Inflammatory macrophage treated with lipopolysaccharide for 4 hours (primary cell): ENCODE data around the gene PPP2R3C.
"Not testable (repeated sequence)": the region's sequence is repeated elsewhere in the genome, so short reads cannot be mapped to it uniquely, and the experiment has no call there.

ENCODE experiments used
- DNase-seq: peaks from one replicate; pipeline ENCODE4 v3.0.0-alpha.2; 2020

The PPP2R3C gene

DNA sequence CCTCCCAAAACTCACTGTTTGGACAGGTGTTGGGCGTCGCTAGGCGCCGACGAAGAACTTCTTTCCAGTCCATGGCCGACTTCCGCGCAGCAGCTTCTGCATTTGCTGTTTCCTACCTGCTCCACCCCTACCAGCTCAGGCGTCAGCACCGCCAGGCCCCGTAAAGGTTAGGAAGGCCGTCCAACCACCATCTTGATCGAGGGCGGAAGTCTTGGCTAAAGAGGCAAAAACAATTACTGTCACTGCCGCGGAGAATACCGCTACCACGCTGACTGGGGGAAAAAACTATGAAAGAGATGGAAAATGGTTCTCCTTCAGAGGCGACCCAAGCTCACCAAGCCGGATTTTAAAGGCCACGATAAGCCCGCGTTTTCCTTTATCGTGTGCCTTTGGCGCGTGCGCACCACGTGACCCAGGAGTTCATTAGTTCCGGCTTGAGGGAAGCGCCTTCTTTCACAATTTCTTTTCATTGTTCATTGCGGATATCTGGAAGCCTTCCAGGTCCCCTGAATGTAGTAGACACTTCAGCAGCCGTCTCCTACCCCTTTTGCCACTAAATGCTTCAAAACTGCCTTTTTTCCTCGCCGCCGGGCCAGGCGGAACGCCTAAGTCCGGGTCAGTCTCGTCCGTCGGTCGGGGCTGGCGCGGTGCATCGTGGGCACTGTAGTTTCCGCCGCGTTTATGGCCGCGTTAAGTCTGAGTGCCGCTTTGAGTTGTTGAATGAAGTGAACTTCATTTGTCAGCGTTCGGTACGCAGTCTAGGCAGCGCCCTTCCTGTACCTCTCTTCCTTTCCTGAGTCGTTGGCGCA, at the start of gene PPP2R3C, which contains the start of gene PRORP:
Gene PPP2R3C, minus strand, starts transcription at position 104 of the 809 bp plus-strand sequence. Its CDS starts 31 bp downstream, at position 73.
Gene PRORP, plus strand, starts transcription at position 666 of the 809 bp plus-strand sequence. CDS start 694 bp downstream, outside the sequence.
- DNase-seq, result peak; percentile 90

GRCh38 chr14:35167496-35167895, 45.7 kb upstream of the PPP2R3C start:
- DNase-seq, result no peak

DNA sequence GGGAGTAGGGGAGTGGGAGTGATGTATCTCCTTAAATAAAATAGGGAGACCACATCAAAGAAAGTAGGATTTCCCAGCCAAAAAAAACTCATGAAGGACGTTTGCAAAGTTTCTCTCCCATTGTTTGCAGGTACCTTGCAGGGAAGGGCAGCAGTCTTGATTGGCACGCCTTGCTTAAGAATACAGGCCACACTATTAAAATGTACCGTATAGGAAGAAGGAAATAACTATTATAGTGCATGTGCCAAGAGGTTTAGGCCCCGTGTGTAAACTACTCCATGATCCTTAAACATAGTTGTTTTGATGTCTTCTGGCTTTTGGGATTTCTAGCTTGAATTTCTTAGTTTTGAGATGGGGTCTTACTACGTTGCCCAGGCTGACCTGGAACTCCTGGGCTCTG, 43.1 kb upstream of the PPP2R3C start:
- DNase-seq, result no peak

- no peak for DNase-seq
These were observed 41.6 kb upstream of the PPP2R3C start for GRCh38 chr14:35163384-35163783.

DNA sequence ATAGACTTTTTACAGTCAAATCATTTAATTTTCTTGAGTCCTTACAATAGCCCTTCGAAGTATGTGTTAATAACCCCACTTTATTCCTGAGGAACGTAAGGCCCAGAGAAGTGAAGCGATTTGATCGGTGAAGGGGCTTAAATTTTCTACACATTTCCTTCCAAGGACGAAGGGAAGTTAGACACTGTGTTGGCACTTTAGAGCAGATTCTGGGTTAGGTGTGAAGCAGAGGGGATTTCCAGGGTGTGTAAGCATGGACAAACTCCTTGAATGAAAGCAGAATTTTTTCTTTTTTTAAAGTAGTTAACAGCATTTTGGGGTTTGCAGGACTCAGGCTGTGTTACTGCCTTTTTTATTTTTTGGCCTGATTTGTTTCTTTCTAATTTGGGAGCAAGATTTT, 39.4 kb upstream of the PPP2R3C start:
- DNase-seq, result no peak

DNA sequence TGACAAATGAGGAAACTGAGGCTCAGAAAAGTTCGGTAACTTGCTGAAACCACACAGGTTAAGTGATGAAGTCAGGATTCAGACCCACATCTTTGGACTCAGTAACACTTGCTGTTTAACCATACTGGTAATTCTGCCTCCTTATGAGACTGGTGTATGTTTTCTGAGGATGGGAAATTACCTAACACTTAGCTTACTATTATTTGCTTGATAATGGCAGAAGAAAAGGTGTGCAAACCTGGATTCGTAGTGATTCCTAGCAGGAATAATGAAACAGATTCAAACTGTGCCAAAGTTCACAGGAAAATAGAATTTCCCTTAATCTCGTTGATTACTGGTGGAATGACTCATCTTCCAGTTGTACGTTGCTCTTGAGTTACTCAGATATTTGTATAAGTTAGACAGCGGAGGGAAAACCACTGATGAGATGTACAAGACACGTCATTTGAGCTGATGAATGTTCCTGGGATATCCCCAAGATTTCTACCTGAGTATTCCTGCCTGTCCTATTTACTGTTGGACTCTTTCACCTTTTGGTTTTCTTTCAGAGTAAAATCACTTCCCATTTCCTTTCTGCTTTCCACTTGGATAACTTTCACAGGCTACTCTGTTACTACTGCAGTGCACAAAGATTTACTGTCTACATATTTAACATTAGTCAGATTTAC, 38.1 kb upstream of the PPP2R3C start:
- peak; percentile 27 for DNase-seq

- no peak for DNase-seq
These were observed 37.3 kb upstream of the PPP2R3C start for GRCh38 chr14:35158951-35159653.

DNA sequence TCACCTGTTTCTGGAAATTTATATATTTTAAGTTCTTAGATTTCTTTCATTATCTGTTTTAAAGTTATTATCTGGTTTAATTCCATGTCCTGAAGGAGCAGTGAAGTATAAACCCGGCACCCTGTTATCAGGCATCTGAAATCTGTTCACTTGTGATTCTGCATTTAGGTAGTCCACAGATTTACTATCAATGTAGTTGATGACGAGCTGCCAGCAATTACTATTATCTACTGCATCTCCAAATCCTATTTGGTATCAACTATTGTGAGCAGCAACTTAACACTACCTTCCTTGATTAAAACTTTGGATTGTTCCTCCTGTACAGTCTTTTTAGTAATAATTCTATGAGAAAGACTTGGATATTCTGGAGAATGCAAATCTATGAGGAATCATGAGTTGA, 36.7 kb upstream of the PPP2R3C start:
- no peak for DNase-seq

DNA sequence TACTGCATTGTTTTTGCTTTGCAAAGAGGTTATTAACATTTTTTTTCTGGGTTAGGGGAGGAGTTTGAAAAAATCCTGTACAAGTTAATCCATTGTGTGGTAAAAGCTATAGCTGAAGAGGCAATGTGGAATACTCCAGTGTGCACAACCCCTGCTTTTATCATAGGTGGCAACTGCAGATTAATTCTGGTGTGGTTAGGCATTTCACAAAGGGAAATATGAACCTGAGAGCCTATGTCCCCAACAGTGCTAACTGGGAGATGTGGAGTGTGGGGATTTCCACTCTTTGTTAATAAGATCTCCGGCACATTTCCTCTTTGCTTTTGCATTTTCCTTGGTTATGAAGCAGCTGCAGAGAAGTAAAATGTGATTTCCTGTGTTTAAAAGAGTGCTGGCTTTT, 34.2 kb upstream of the PPP2R3C start:
- peak; percentile 83 for DNase-seq

GRCh38 chr14:35154016-35154415, 32.2 kb upstream of the PPP2R3C start:
- DNase-seq, result no peak

- not testable (repeated sequence) for DNase-seq
These were observed 30.7 kb upstream of the PPP2R3C start for GRCh38 chr14:35152531-35152930.

- no peak for DNase-seq
These were observed 27.4 kb upstream of the PPP2R3C start for GRCh38 chr14:35149239-35149638.

DNA sequence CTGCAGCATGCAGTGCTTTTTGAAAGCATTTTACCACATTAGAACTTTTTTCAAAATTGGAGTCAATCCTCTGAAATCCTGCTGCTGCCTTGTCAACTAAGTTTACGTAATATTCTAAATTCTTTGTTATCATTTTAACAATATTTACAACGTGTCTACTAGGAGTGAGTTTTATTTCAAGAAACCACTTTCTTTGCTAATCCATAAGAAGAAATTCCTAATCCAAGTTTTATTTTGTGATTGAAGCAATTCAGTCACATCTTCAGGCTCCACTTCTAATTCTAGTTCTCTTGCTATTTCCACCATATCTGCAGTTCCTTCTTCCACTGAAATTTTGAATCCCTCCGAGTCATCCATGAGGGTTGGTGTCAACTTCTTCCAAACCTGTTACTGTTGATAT, 25.9 kb upstream of the PPP2R3C start:
- DNase-seq, result no peak

- DNase-seq, result no peak
These were observed 25.4 kb upstream of the PPP2R3C start for GRCh38 chr14:35147186-35147585.

DNA sequence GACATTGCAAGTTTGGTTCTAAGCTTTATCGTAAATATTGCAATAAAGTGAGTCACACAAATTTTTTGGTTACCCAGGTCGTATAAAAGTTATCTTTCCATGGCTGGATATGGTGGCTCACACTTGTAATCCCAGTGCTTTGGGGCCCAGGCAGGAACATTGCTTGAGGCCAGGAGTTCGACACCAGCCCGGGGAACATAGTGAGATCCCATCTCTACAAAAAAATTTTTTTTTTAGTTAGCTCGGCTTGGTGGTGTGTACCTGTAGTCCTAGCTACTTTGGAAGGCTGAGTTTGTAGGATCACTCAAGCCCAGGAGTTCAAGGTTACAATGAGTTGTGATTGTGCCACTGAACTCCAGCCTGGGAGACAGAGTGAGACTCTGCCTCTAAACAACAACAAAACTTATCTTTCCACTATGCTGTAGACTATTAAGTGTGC, 24.9 kb upstream of the PPP2R3C start:
- no peak for DNase-seq

GRCh38 chr14:35144029-35144428, 22.2 kb upstream of the PPP2R3C start:
- DNase-seq, result no peak

DNA sequence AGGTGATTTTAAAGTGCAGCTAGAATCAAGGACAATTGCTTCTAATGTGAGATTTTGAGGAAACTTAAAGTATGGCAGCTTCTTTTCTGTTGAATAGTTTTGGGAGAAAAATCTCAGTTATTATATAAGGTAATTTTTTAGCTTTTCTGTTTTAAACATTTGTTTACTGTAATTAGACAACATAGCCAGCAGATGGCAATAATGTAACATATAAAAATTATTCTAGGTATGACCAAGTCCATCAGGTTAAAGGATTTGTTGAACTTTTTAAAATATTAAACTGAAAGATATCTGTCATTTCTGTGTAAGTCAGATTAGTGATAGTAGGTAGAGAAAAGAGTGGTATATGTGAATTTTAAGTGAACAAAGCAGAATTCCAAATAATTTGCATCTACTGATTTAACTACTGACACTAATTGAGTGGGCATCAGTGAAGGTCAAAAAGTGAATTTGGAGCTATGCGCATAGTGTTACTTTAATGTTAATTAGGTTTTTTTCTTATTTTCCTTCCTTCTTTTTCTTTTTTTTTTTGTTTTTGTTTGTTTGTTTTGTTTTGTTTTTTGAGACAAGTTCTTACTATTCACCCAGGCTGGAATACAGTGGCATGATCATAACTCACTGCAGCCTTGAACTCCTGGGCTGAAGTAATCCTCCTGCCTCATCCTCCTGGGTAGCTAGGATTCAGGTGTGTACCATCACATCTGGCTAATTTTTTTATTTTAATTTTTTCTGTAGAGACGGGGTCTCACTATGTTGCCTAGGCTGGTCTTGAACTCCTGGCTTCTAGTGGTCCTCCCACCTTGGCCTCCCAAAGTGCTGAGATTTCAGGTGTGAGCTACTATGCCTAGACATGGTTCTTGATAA, 19.2 kb upstream of the PPP2R3C start:
- DNase-seq, result peak; percentile 61

GRCh38 chr14:35138585-35138984, 16.8 kb upstream of the PPP2R3C start:
- no peak for DNase-seq

DNA sequence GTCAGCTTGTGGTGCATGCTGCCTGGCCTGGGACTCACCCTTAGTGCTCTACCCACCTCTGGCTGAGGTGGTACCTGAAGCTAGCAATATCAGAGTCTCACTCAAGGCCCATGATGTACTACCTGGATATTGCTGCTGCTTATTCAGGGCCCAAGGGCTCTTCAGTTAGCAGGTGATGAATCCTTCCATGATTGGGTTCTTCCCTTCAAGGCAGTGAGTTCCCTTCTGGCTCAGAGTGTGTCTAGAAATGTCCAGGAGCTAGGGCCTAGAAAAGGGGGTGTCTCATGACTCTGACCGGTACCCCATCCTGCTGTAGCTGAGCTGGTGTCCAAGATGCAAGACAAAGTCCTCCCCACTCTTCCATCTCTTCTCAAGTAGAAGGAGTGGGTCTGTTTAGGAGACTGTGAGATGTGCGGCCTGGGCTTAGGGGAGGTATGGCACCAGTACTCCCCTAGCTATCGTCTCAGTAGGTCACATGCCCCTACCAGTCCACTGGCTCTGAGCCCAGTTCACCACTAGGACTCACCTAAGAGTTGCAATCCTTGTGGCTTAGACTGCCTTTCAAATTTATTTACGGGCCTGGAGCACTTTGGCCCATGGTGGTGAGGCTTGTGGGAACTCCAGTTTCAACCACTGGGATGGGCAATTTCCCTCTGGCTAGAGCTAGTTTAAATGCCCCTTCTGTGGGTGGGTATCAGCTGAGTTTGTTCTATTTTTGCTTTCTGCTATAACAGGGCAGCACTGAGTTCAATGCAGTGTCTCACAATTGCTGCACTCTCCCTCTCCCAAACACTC, 12.7 kb upstream of the PPP2R3C start:
- peak; percentile 4 for DNase-seq

GRCh38 chr14:35133542-35134328, 11.9 kb upstream of the PPP2R3C start:
- DNase-seq, result no peak

DNA sequence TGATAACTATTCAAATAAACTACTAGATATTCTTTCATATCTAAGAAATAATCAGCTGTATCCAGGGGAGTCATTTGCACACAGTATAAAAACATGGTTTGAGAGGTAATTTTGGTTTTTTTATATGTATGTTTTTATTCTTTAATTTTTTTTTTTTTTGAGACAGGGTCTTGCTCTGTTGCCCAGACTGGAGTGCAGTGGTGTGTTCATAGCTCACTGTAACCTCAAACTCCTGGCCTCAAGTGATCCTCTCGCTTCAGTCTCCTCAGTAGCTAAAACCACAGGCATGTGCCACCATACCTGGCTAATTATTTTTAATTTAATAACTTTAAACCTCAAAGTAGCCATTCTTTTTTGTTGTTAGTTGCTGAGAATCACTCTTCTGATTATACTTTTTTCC, 2.3 kb upstream of the PPP2R3C start:
- no peak for DNase-seq
